ENCODE data around the gene FCHSD2. TPM values are rescaled to one million over a fixed set of nuclear protein-coding genes. Genes with fewer than 3 reads are reported as not detected.
"Not testable (repeated sequence)": the region's sequence is repeated elsewhere in the genome, so short reads cannot be mapped to it uniquely, and the experiment has no call there.

FCHSD2 gene
- total RNA-seq, 1 donor, result 11.8 TPM

- no peak for DNase-seq (ENCODE audit: low read depth in 2 of 3, low spot score in 2 of 3)
Measured at GRCh38 chr11:72940417-72940816, 201.7 kb downstream of the FCHSD2 start.

GRCh38 chr11:72939031-72939430, 203.1 kb downstream of the FCHSD2 start:
- DNase-seq (ENCODE audit: low read depth in 2 of 3, low spot score in 2 of 3), result no peak

GRCh38 chr11:72937439-72937838, 204.7 kb downstream of the FCHSD2 start:
- DNase-seq (ENCODE audit: low read depth in 2 of 3, low spot score in 2 of 3), result no peak

- no peak for DNase-seq (ENCODE audit: low read depth in 2 of 3, low spot score in 2 of 3)
Measured at GRCh38 chr11:72935700-72936099, 206.4 kb downstream of the FCHSD2 start.

- no peak for DNase-seq (ENCODE audit: low read depth in 2 of 3, low spot score in 2 of 3)
Measured at GRCh38 chr11:72932132-72932570, 210.0 kb downstream of the FCHSD2 start.

- DNase-seq (ENCODE audit: low read depth in 2 of 3, low spot score in 2 of 3), result no peak
Measured at GRCh38 chr11:72930008-72930407, 212.1 kb downstream of the FCHSD2 start.

- DNase-seq (ENCODE audit: low read depth in 2 of 3, low spot score in 2 of 3), result no peak
Measured at GRCh38 chr11:72929256-72929655, 212.9 kb downstream of the FCHSD2 start.

GRCh38 chr11:72927380-72927779, 214.7 kb downstream of the FCHSD2 start:
- no peak for DNase-seq (ENCODE audit: low read depth in 2 of 3, low spot score in 2 of 3)

GRCh38 chr11:72926076-72926475, 216.0 kb downstream of the FCHSD2 start:
- no peak for DNase-seq (ENCODE audit: low read depth in 2 of 3, low spot score in 2 of 3)

GRCh38 chr11:72925656-72926055, 216.5 kb downstream of the FCHSD2 start:
- no peak for DNase-seq (ENCODE audit: low read depth in 2 of 3, low spot score in 2 of 3)

- peak in 2 of 3 donors; percentile 30 to 62 for DNase-seq (ENCODE audit: low read depth in 2 of 3, low spot score in 2 of 3)
Measured at GRCh38 chr11:72924568-72925190, 217.4 kb downstream of the FCHSD2 start.

GRCh38 chr11:72921028-72921716, 220.9 kb downstream of the FCHSD2 start:
- no peak for DNase-seq (ENCODE audit: low read depth in 2 of 3, low spot score in 2 of 3)

GRCh38 chr11:72920001-72920400, 222.1 kb downstream of the FCHSD2 start:
- DNase-seq (ENCODE audit: low read depth in 2 of 3, low spot score in 2 of 3), result no peak

- DNase-seq (ENCODE audit: low read depth in 2 of 3, low spot score in 2 of 3), result no peak
Measured at GRCh38 chr11:72918851-72919250, 223.3 kb downstream of the FCHSD2 start.

- peak in 1 of 3 donors; percentile 29 for DNase-seq (ENCODE audit: low read depth in 2 of 3, low spot score in 2 of 3)
Measured at GRCh38 chr11:72912253-72912652, 229.9 kb downstream of the FCHSD2 start.

- not testable (repeated sequence) for DNase-seq (ENCODE audit: low read depth in 2 of 3, low spot score in 2 of 3)
Measured at GRCh38 chr11:72909558-72910388, 232.3 kb downstream of the FCHSD2 start.

GRCh38 chr11:72908032-72908676, 234.0 kb downstream of the FCHSD2 start:
- no peak for DNase-seq (ENCODE audit: low read depth in 2 of 3, low spot score in 2 of 3)

- DNase-seq (ENCODE audit: low read depth in 2 of 3, low spot score in 2 of 3), result no peak
Measured at GRCh38 chr11:72904016-72904415, 238.1 kb downstream of the FCHSD2 start.

- DNase-seq (ENCODE audit: low read depth in 2 of 3, low spot score in 2 of 3), result no peak
Measured at GRCh38 chr11:72901374-72901773, 240.7 kb downstream of the FCHSD2 start.

GRCh38 chr11:72900013-72900412, 242.1 kb downstream of the FCHSD2 start:
- DNase-seq (ENCODE audit: low read depth in 2 of 3, low spot score in 2 of 3), result no peak

- DNase-seq (ENCODE audit: low read depth in 2 of 3, low spot score in 2 of 3), result no peak
Measured at GRCh38 chr11:72899238-72899637, 242.9 kb downstream of the FCHSD2 start.
